Prostate gland (tissue), 2 donors: ENCODE data around the gene GAD2. TPM values are rescaled to one million over a fixed set of nuclear protein-coding genes. Genes with fewer than 3 reads are reported as not detected.

Experiments used
- DNase-seq: peaks from one replicate; pipeline ENCODE4 v3.0.0-alpha.2; 2019; ENCODE audit warnings: low spot score
- H3K27ac ChIP-seq, 2 donors: fragments of 200-600 bp; sonication (generic); 2 replicates each; pipeline ENCODE4 v1.5.1; 2017 to 2019
- H3K27me3 ChIP-seq: fragments of 200-600 bp; sonication (generic); replicated peaks from 2 replicates; pipeline ENCODE4 v1.5.1; 2019; ENCODE audit not compliant: insufficient read depth
- H3K36me3 ChIP-seq, 2 donors: fragments of 200-600 bp; sonication (generic); 1 replicate in 1 of 2; 2 replicates in 1 of 2; pipeline versions ENCODE4 v1.5.1 to v1.8.1; 2017 to 2019
- H3K4me1 ChIP-seq: fragments of 200-600 bp; sonication (generic); replicated peaks from 2 replicates; pipeline ENCODE4 v1.5.1; 2019
- H3K4me3 ChIP-seq, 2 donors: fragments of 200-600 bp; sonication (generic); 2 replicates each; pipeline ENCODE4 v1.5.1; 2017 to 2019
- H3K9me3 ChIP-seq: fragments of 200-600 bp; sonication (generic); 2 replicates; pipeline ENCODE4 v1.5.1; 2017
- POLR2A ChIP-seq: fragments of 450-650 bp; IDR thresholded peaks from one replicate; pipeline ENCODE4 v1.6.1; 2016; ENCODE audit warnings: antibody characterized with exemption, mild to moderate bottlenecking
- POLR2AphosphoS5 ChIP-seq: sonication (generic); formaldehyde crosslinking; IDR thresholded peaks from one replicate; pipeline ENCODE4 v1.6.1; 2017; ENCODE audit warnings: antibody characterized with exemption
- WGBS: methylation state at CpG from one replicate; pipeline ENCODE4 v1.1.5; 2018; 5-methylcytosine and 5-hydroxymethylcytosine counted together
- intact Hi-C: fragments of 100-400 bp; cut with DNase I; formaldehyde crosslinking; loops from one replicate; pipeline ENCODE4 v1.14.2; 2022
- total RNA-seq, 2 donors: library from RNA; depleted of rRNA; stranded (reverse); fragments of >200 nt; gene quantifications; one replicate each; pipeline ENCODE4 v1.1.0, GENCODE V29; 2016
- TF ChIP-seq, protein P1 (sequence below), 4 experiments: fragments of 200-600 bp in 2 of 4; fragments of 450-650 bp in 2 of 4; sonication (generic) in 2 of 4; IDR thresholded peaks; 1 replicate in 3 of 4; 2 replicates in 1 of 4; pipeline ENCODE4 v1.5.1; 2016 to 2019; ENCODE audit warnings: antibody characterized with exemption in 4 of 4, mild to moderate bottlenecking in 2 of 4, moderate library complexity in 2 of 4

Gene GAD2
- total RNA-seq, 2 donors from 2014 or later = 3.9 TPM; not detected in 1

DNA sequence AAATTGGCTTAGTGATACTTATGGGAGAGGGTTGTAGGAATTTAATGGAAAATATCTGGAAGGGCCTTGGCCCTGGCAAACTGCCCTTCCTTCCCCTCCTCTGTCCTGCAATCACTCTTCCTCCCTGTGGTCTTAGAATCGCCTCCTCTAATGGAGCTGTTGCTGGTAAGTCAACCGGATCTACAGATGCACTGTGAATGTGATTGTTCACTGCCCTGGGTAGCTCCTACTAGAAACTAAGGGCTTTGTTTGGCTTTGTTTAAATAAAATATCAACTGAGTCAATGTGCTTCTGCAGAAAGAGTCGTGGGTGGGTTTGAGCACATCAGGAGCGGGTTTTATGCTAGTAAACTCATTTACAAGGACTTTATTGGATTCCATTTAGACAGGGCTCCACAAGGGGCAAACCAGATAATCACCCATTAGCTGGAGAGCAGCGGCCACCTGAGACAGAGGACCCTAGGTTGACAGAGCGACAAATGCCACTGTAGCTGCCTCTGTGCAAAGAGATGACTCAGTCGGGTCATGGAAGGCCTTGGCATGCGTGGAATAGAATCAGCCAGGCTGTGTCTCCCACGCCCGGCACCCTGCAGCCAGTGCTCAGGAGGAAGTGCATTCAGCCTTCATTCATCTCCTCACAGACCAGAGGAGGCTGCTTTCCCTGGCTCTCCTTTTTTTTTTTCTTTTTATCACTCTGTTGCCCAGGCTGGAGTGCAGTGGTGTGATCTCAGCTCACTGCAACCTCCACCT lies 97.9 kb downstream of the GAD2 start:
- WGBS = 44% methylated on average over 10 of the region's 10 CpGs
- Histone ChIP-seq H3K27ac (no peak overlapping the region), H3K4me3 (no peak overlapping the region), H3K27me3 (no peaks in the 10 kb centered on the region), H3K36me3 (no peaks in the 10 kb centered on the region), H3K4me1 (no peaks in the 10 kb centered on the region), H3K9me3 (no peaks in the 10 kb centered on the region)
- TF ChIP-seq, protein P1, sequence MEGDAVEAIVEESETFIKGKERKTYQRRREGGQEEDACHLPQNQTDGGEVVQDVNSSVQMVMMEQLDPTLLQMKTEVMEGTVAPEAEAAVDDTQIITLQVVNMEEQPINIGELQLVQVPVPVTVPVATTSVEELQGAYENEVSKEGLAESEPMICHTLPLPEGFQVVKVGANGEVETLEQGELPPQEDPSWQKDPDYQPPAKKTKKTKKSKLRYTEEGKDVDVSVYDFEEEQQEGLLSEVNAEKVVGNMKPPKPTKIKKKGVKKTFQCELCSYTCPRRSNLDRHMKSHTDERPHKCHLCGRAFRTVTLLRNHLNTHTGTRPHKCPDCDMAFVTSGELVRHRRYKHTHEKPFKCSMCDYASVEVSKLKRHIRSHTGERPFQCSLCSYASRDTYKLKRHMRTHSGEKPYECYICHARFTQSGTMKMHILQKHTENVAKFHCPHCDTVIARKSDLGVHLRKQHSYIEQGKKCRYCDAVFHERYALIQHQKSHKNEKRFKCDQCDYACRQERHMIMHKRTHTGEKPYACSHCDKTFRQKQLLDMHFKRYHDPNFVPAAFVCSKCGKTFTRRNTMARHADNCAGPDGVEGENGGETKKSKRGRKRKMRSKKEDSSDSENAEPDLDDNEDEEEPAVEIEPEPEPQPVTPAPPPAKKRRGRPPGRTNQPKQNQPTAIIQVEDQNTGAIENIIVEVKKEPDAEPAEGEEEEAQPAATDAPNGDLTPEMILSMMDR (IDR thresholded peaks at IDR 0.05) = no peak
- no peak for TF ChIP-seq POLR2A
- TF ChIP-seq POLR2AphosphoS5 = no peak
- intact Hi-C loops = no loop called here
- DNase-seq = no peak

DNA sequence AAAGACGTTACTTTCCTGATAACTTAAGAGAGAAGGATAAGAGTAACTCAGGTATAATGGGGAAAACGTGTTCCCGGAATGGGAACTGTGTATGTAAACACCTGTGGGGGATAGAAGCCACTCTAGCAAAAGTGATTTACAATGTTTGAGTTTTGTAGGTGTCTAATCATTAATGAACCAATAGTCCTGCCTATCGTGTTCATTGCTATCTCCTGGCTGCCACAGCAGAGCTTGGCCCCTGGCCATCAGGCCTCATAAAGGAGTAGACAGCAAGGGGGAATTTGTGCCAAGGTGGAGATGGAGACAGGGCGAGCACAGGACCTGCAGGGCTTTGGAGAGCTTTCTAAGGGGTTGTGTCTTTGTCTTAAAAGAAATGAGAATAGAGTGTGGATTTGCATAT lies 102.1 kb downstream of the GAD2 start:
- intact Hi-C loops = no loop called here
- H3K4me1 ChIP-seq = no peaks in the 10 kb centered on the region
- TF ChIP-seq POLR2AphosphoS5 = no peak
- TF ChIP-seq, protein P1 (IDR thresholded peaks at IDR 0.05) = no peak
- no peaks in the 10 kb centered on the region for H3K27me3 ChIP-seq
- WGBS = 32% methylated on average over 5 of the region's 5 CpGs
- no peaks in the 10 kb centered on the region for H3K9me3 ChIP-seq
- H3K27ac ChIP-seq = no peak overlapping the region
- no peak for DNase-seq
- H3K36me3 ChIP-seq = no peaks in the 10 kb centered on the region
- no peak overlapping the region for H3K4me3 ChIP-seq

DNA sequence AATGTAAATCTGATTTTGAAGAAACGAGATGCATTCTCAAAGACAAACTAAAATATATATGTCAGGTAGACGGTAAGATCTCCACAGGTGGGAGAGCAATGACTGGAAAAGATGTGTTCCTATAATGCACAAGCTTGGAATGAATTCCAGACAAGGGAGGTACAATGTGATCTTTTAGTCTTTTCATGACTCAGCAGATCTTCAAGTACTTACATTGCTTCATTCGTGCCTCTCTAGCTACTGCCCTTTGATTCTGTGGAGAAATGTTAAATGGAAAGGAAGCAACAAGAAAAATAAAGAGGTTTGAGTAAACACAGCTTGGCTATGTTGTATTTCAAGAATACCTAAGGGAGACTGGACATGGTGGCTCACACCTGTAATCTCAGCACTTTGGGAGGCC lies 106.6 kb downstream of the GAD2 start:
- intact Hi-C loops = no loop called here
- WGBS = 76% methylated on average over 3 of the region's 3 CpGs
- Histone ChIP-seq H3K4me3 (no peak overlapping the region), H3K4me1 (no peaks in the 10 kb centered on the region), H3K36me3 (no peaks in the 10 kb centered on the region), H3K27ac (no peak overlapping the region), H3K27me3 (no peaks in the 10 kb centered on the region), H3K9me3 (no peaks in the 10 kb centered on the region)
- no peak for TF ChIP-seq POLR2A
- TF ChIP-seq POLR2AphosphoS5 = no peak
- DNase-seq = no peak

DNA sequence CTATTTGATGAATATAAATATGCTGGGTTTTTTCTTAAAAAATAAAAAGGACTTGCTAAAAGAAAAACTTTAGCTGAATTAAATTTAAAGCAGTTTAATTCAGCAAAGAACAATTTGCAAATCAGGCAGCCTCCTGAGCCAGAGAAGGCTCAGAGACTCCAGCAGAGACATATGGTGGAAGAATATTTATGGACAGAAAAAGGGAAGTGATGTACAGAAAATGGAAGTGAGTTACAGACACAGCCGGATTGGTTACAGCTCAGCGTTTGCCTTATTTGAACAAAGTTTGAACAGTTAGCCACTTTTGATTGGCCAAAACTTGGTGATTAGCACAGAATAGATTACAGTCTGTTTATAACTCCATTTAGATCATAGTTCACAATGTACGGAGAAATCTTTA lies 110.3 kb downstream of the GAD2 start:
- Histone ChIP-seq H3K4me3 (no peak overlapping the region), H3K27me3 (no peaks in the 10 kb centered on the region), H3K4me1 (no peaks in the 10 kb centered on the region), H3K36me3 (no peaks in the 10 kb centered on the region), H3K9me3 (no peaks in the 10 kb centered on the region), H3K27ac (no peak overlapping the region)
- WGBS = 84% methylated on average over 3 of the region's 3 CpGs
- intact Hi-C loops = no loop called here
- TF ChIP-seq POLR2AphosphoS5 (no peak), POLR2A (no peak)
- TF ChIP-seq, protein P1 (IDR thresholded peaks at IDR 0.05) = no peak
- DNase-seq = no peak

DNA sequence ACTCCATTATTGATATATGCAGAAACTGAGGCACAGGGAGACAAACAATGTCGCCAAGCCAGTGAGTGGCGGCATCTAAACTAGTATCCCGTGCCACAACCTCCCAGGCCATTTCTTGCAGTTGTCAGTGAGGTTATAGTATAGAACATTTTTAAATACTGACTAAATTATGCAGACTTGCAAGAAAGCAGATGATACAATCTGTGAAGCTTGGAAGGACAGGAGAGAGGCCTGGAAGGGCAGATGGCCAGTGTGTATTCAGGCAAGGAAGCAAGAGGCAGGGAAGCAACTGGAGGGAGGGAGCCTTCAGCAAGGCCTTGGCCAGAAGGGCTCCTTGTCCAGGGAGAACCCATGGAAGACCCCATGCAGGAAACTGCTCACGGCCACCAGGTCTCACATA lies 111.2 kb downstream of the GAD2 start:
- no peaks in the 10 kb centered on the region for H3K9me3 ChIP-seq
- DNase-seq = no peak
- intact Hi-C loops = no loop called here
- TF ChIP-seq, protein P1 (IDR thresholded peaks at IDR 0.05) = no peak
- TF ChIP-seq POLR2AphosphoS5 (no peak), POLR2A (no peak)
- H3K4me3 ChIP-seq = no peak overlapping the region
- no peak overlapping the region for H3K27ac ChIP-seq
- WGBS = 97% methylated on average over 4 of the region's 4 CpGs
- H3K4me1 ChIP-seq = no peaks in the 10 kb centered on the region
- no peaks in the 10 kb centered on the region for H3K27me3 ChIP-seq
- no peaks in the 10 kb centered on the region for H3K36me3 ChIP-seq
